Nephron (organoid): ENCODE data around the gene RUNDC3A.
A peak's percentile ranks its signal among the peaks of the same experiment; 100 is the strongest.

Experiments used
- H3K27ac Mint-ChIP-seq, 3 experiments: 2 replicates each; pipeline ENCODE4 v1.8.0; 2020; ENCODE audit warnings: mixed read lengths in 3 of 3, mild to moderate bottlenecking in 2 of 3, moderate library complexity in 1 of 3
- H3K27me3 Mint-ChIP-seq: 2 replicates; pipeline ENCODE4 v1.8.0; 2021; ENCODE audit warnings: low read depth, mild to moderate bottlenecking, moderate library complexity, mixed read lengths
- H3K36me3 Mint-ChIP-seq: 2 replicates; pipeline ENCODE4 v1.8.0; 2020; ENCODE audit warnings: low read depth, mixed read lengths
- H3K4me1 Mint-ChIP-seq: 2 replicates; pipeline ENCODE4 v1.8.0; 2020; ENCODE audit warnings: mixed read lengths
- H3K4me3 Mint-ChIP-seq, 3 experiments: 2 replicates each; pipeline ENCODE4 v1.8.0; 2020; ENCODE audit warnings: mild to moderate bottlenecking in 3 of 3, mixed read lengths in 3 of 3, moderate library complexity in 2 of 3
- H3K9me3 Mint-ChIP-seq: 2 replicates; pipeline ENCODE4 v1.8.0; 2020; ENCODE audit warnings: mixed read lengths
- CTCF ChIP-seq, 3 experiments: fragments of 200-600 bp; sonication (generic); IDR thresholded peaks; one replicate each; pipeline ENCODE4 v1.5.0; 2021; ENCODE audit warnings: antibody characterized with exemption in 3 of 3; ENCODE audit not compliant: unreplicated experiment in 3 of 3

Gene RUNDC3A

DNA sequence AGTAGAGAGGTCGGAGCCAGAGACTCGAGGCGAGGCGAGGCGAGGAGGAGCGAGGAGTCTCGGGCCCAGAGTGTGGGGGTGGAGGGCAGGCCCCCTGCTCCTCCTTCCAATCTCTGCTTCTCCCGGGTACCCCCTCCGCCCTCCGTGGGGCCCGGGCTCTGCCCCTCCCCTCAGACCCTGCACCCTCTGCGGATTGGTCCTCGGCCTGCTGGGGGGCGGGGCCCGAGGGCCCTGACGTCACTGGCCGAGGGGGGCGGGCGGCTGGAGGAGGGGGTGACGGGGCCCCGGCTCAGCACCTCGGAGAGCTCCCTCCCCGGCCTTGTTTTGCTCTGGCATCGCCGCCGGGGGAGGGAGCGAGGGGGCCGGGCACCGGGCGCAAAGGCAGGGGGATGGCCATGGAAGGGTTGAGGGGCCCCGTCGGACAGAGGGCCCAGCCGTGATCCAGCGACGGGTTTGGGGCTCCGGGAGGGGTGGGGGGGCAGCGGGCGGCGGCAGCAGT is at the start of gene RUNDC3A:
Gene RUNDC3A (plus strand): TSS at position 282 of the 499 bp plus-strand sequence. CDS start 232 bp downstream, outside the sequence.
- H3K27ac Mint-ChIP-seq: no peak within 1 kb of the TSS
- H3K9me3 Mint-ChIP-seq: no peaks in the 10 kb centered on the region
- H3K27me3 Mint-ChIP-seq: peaks cover 46% of the 10 kb centered on the region
- H3K4me1 Mint-ChIP-seq: peaks cover 8% of the 10 kb centered on the region
- H3K4me3 Mint-ChIP-seq: peak within 1 kb of the TSS; percentile 69 to 77 (median 77)
- no peaks in the 10 kb centered on the region for H3K36me3 Mint-ChIP-seq
- TF ChIP-seq CTCF (IDR thresholded peaks at IDR 0.05; ENCODE audit: unreplicated experiment in 3 of 3): no peak

DNA sequence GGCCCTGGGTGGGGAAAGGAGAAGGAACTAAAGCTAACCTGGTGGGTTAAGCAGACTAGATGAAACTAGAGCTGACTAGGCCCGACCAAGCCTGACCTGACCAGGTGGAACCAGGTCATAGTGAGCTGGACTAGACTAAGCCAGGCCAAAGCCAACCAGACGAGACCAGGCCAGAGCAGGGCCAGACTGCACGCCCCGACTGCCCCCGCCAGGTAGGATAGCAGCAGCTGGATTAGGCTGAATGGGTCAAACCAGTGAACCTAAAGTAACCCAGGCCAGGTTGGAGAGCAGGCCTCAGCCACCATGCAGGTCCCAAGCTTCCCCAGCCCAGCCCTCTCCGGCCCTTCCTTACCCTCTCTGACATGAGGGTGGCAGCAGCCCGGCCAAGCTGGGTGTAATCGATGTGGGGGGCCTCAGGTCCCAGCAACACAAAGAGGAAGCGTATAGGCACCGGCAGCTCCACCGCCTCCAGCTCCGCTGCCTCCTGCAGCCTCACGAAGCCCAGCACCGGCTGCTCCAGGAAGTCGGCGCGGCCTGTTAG is 49.5 kb upstream of the RUNDC3A start:
- peaks cover 13% of the 10 kb centered on the region for H3K27me3 Mint-ChIP-seq
- no peaks in the 10 kb centered on the region for H3K4me1 Mint-ChIP-seq
- H3K27ac Mint-ChIP-seq: peak overlapping the region in 1 of 3 experiments; percentile 38
- H3K4me3 Mint-ChIP-seq: no peak overlapping the region
- no peaks in the 10 kb centered on the region for H3K36me3 Mint-ChIP-seq
- no peaks in the 10 kb centered on the region for H3K9me3 Mint-ChIP-seq
- no peak for TF ChIP-seq CTCF (IDR thresholded peaks at IDR 0.05; ENCODE audit: unreplicated experiment in 3 of 3)

- Mint-ChIP-seq H3K36me3 (no peaks in the 10 kb centered on the region), H3K4me1 (no peaks in the 10 kb centered on the region), H3K4me3 (no peak overlapping the region), H3K27me3 (peaks cover 7% of the 10 kb centered on the region), H3K9me3 (no peaks in the 10 kb centered on the region), H3K27ac (no peak overlapping the region)
- no peak for TF ChIP-seq CTCF (IDR thresholded peaks at IDR 0.05; ENCODE audit: unreplicated experiment in 3 of 3)
Measured at GRCh38 chr17:44260296-44260695, 48.1 kb upstream of the RUNDC3A start.

GRCh38 chr17:44262654-44263225 is 45.7 kb upstream of the RUNDC3A start:
- Mint-ChIP-seq H3K9me3 (no peaks in the 10 kb centered on the region), H3K36me3 (no peaks in the 10 kb centered on the region), H3K4me3 (no peak overlapping the region), H3K27me3 (no peaks in the 10 kb centered on the region), H3K4me1 (no peaks in the 10 kb centered on the region), H3K27ac (no peak overlapping the region)
- TF ChIP-seq CTCF (IDR thresholded peaks at IDR 0.05; ENCODE audit: unreplicated experiment in 3 of 3): no peak

DNA sequence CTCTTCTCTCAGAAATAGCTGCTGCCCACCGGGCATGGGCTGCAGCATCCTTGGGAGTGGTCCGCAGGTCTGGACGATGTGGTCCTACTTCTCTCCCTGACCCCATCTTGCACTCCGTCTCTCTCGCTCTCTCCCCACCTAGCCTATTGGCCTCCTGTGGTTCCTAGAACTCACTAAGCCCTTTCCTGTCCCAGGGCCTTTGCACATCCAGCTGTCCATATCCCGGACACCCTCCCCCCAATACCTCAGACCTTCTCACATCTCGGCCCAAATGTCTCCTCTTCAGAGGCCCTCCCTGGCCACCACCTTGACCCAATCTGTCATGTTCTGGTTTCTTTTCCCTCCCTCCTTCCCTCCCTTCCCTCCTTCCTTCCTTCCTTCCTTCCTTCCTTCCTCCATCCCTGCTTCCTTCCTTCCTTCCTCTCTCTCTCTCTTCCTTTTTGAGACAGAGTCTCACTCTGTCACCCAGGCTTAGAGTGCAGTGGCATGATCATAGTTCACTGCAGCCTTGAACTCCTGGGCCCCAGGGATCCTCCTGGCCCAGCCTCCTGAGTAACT is 45.0 kb upstream of the RUNDC3A start:
- Mint-ChIP-seq H3K27me3 (no peaks in the 10 kb centered on the region), H3K27ac (no peak overlapping the region), H3K4me3 (no peak overlapping the region), H3K36me3 (no peaks in the 10 kb centered on the region), H3K4me1 (no peaks in the 10 kb centered on the region), H3K9me3 (no peaks in the 10 kb centered on the region)
- no peak for TF ChIP-seq CTCF (IDR thresholded peaks at IDR 0.05; ENCODE audit: unreplicated experiment in 3 of 3)
